Keratinocyte (primary cell): ENCODE data around the gene GRIK4.

Experiments
- EZH2 ChIP-seq: IDR thresholded peaks from one replicate; pipeline ENCODE4 v1.6.1; 2012; ENCODE audit warnings: inconsistent platforms, mild to moderate bottlenecking, low read length, moderate library complexity
- TF ChIP-seq, protein P1 (sequence below), 3 experiments: IDR thresholded peaks in 1 of 3; conservative IDR thresholded peaks in 1 of 3; optimal IDR thresholded peaks in 1 of 3; 2 replicates in 2 of 3; 3 replicates in 1 of 3; pipeline versions ENCODE3 to v1.5.1; 2011; ENCODE audit warnings: low read length in 3 of 3, mild to moderate bottlenecking in 3 of 3, moderate library complexity in 2 of 3, control low read depth in 1 of 3, inconsistent platforms in 1 of 3; ENCODE audit not compliant: insufficient read depth in 2 of 3; ENCODE audit errors: extremely low read depth in 1 of 3

DNA sequence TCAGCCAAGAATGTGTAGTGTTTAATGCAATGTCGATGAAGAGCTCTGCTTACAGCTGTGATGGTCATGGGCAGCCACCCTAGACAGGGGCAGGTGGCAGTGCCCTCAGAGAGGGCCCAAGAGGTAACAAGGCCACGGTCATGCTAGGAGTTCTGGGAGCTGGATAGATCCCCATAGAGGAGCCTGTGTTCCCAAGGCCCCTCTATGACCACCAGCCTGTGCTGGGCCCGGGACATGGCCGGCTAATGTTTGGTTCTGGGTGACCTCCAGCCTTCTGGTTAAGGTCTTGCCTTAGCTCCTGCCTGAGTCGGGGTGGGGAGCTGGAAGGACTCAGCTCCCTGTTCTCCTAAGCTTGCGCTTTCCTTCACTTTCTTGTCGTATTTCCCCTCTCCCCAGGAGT is 65.1 kb downstream of the GRIK4 start:
- TF ChIP-seq, protein P1, sequence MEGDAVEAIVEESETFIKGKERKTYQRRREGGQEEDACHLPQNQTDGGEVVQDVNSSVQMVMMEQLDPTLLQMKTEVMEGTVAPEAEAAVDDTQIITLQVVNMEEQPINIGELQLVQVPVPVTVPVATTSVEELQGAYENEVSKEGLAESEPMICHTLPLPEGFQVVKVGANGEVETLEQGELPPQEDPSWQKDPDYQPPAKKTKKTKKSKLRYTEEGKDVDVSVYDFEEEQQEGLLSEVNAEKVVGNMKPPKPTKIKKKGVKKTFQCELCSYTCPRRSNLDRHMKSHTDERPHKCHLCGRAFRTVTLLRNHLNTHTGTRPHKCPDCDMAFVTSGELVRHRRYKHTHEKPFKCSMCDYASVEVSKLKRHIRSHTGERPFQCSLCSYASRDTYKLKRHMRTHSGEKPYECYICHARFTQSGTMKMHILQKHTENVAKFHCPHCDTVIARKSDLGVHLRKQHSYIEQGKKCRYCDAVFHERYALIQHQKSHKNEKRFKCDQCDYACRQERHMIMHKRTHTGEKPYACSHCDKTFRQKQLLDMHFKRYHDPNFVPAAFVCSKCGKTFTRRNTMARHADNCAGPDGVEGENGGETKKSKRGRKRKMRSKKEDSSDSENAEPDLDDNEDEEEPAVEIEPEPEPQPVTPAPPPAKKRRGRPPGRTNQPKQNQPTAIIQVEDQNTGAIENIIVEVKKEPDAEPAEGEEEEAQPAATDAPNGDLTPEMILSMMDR (optimal IDR thresholded peaks at IDR 0.05 in 1 of 3, IDR thresholded peaks at IDR 0.05 in 1 of 3, conservative IDR thresholded peaks at IDR 0.05 in 1 of 3; ENCODE audit: extremely low read depth in 1 of 3, insufficient read depth in 2 of 3, low read length in 3 of 3) = no peak
- no peak for TF ChIP-seq EZH2
